IMR-90 (cell line): ENCODE results near the gene ZNF350. TPM values are rescaled to one million over a fixed set of nuclear protein-coding genes. Genes with fewer than 3 reads are reported as not detected.

Source experiments
- ATAC-seq: fragments of 200-7000 bp; cut with Tn5 transposase; 2 replicates; pipeline ENCODE4 v1.9.1; 2020; ENCODE audit warnings: low read depth, mild to moderate bottlenecking, moderate library complexity
- BruUV-seq: library from RNA; stranded (reverse); fragments of 400-500 nt; replicated peaks from 2 replicates; lab custom pipeline; 2021; lab: Mats Ljungman, UMichigan
- CTCF ChIA-PET: fragments of 300-600 bp; formaldehyde crosslinking; extraction: SDS; loops from one replicate; lab custom pipeline; 2021; ENCODE audit warnings: antibody characterized with exemption; lab: Yijun Ruan, JAX
- POLR2A ChIA-PET: fragments of 300-600 bp; sonication (Branson Sonifier 250); formaldehyde crosslinking; loops from one replicate; lab custom pipeline; 2022; ENCODE audit warnings: antibody characterized with exemption; ENCODE audit not compliant: unreplicated experiment; lab: Charles Lee
- DNase-seq: peaks from one replicate; pipeline ENCODE4 v3.0.0; 2013
- H2AFZ ChIP-seq: replicated peaks from 2 replicates; pipeline ENCODE3; 2013; ENCODE audit warnings: low read length, mild to moderate bottlenecking; ENCODE audit not compliant: poor library complexity
- H2AK5ac ChIP-seq: 2 replicates; pipeline ENCODE4 v1.6.1; 2013; ENCODE audit warnings: low read depth, low read length, inconsistent platforms
- H2AK9ac ChIP-seq: replicated peaks from 2 replicates; pipeline ENCODE3; 2013; ENCODE audit warnings: mild to moderate bottlenecking, low read depth, low read length, moderate library complexity; ENCODE audit not compliant: poor library complexity
- H2BK120ac ChIP-seq: 2 replicates; pipeline ENCODE4 v1.6.1; 2013; ENCODE audit warnings: low read depth, low read length, inconsistent platforms
- H2BK15ac ChIP-seq: 3 replicates; pipeline ENCODE4 v1.6.1; 2013; ENCODE audit warnings: low read depth, low read length, inconsistent platforms
- H2BK20ac ChIP-seq: 2 replicates; pipeline ENCODE4 v1.6.1; 2013; ENCODE audit warnings: low read depth, mild to moderate bottlenecking, inconsistent platforms, low read length, moderate library complexity
- H2BK5ac ChIP-seq: 2 replicates; pipeline ENCODE4 v1.6.1; 2013; ENCODE audit warnings: mild to moderate bottlenecking, low read depth, low read length, inconsistent platforms; ENCODE audit not compliant: poor library complexity, severe bottlenecking
- H3K14ac ChIP-seq: replicated peaks from 2 replicates; pipeline ENCODE4 v1.6.1; 2013; ENCODE audit warnings: low read depth, low read length, inconsistent platforms
- H3K18ac ChIP-seq: 2 replicates; pipeline ENCODE4 v1.6.1; 2013; ENCODE audit warnings: low read depth, low read length, control low read depth
- H3K23ac ChIP-seq: 2 replicates; pipeline ENCODE4 v1.6.1; 2013; ENCODE audit warnings: low read depth, low read length, inconsistent platforms
- H3K27ac ChIP-seq: 2 replicates; pipeline ENCODE4 v1.5.1; 2013; ENCODE audit warnings: mild to moderate bottlenecking, control low read depth, low read length; ENCODE audit not compliant: insufficient read depth
- H3K27me3 ChIP-seq: 2 replicates; pipeline ENCODE4 v1.6.1; 2013; ENCODE audit warnings: low read length; ENCODE audit not compliant: control insufficient read depth, insufficient read depth
- H3K36me3 ChIP-seq: 2 replicates; pipeline ENCODE4 v1.6.1; 2013; ENCODE audit warnings: low read length, mixed read lengths; ENCODE audit not compliant: control insufficient read depth, insufficient read depth
- H3K4ac ChIP-seq: 2 replicates; pipeline ENCODE4 v1.6.1; 2013; ENCODE audit warnings: low read depth, low read length, inconsistent platforms
- H3K4me1 ChIP-seq: 2 replicates; pipeline ENCODE4 v1.6.1; 2013; ENCODE audit warnings: low read length, mixed read lengths; ENCODE audit not compliant: control insufficient read depth, insufficient read depth
- H3K4me2 ChIP-seq: 2 replicates; pipeline ENCODE4 v1.6.1; 2013; ENCODE audit warnings: low read depth, mild to moderate bottlenecking, control low read depth, low read length, moderate library complexity
- H3K4me3 ChIP-seq: 2 replicates; pipeline ENCODE4 v1.5.1; 2013; ENCODE audit warnings: low read depth, mild to moderate bottlenecking, control low read depth, low read length, moderate library complexity; ENCODE audit not compliant: insufficient read depth
- H3K56ac ChIP-seq: 2 replicates; pipeline ENCODE4 v1.6.1; 2013; ENCODE audit warnings: low read length, inconsistent platforms; ENCODE audit not compliant: insufficient read depth; ENCODE audit errors: extremely low read depth
- H3K79me1 ChIP-seq, 2 experiments: 2 replicates each; pipeline ENCODE4 v1.6.1; 2013; ENCODE audit warnings: low read length in 2 of 2, inconsistent platforms in 1 of 2, low read depth in 1 of 2
- H3K9ac ChIP-seq: 2 replicates; pipeline ENCODE4 v1.6.1; 2013; ENCODE audit warnings: low read depth, low read length, control low read depth
- H3K9me1 ChIP-seq: 2 replicates; pipeline ENCODE4 v1.6.1; 2013; ENCODE audit warnings: low read length, inconsistent platforms; ENCODE audit not compliant: insufficient read depth
- H3K9me3 ChIP-seq: 2 replicates; pipeline ENCODE4 v1.6.1; 2013; ENCODE audit warnings: low read length; ENCODE audit not compliant: control insufficient read depth, insufficient read depth
- H4K20me1 ChIP-seq: 2 replicates; pipeline ENCODE4 v1.6.1; 2013; ENCODE audit warnings: low read length, inconsistent platforms; ENCODE audit not compliant: insufficient read depth
- H4K5ac ChIP-seq: 2 replicates; pipeline ENCODE4 v1.6.1; 2013; ENCODE audit warnings: mild to moderate bottlenecking, low read depth, low read length, control low read depth
- H4K8ac ChIP-seq, 2 experiments: 2 replicates each; pipeline ENCODE4 v1.6.1; 2013; ENCODE audit warnings: low read depth in 2 of 2, low read length in 2 of 2, control low read depth in 1 of 2, inconsistent platforms in 1 of 2
- H4K91ac ChIP-seq: 2 replicates; pipeline ENCODE4 v1.6.1; 2013; ENCODE audit warnings: low read depth, low read length, inconsistent platforms; ENCODE audit not compliant: insufficient read depth
- BHLHE40 ChIP-seq: fragments of 150-350 bp; IDR thresholded peaks from 2 replicates; pipeline ENCODE4 v1.6.1; 2016; ENCODE audit warnings: mild to moderate bottlenecking, low read depth, low read length
- CEBPB ChIP-seq: IDR thresholded peaks from 2 replicates; pipeline ENCODE4 v1.6.1; 2012; ENCODE audit warnings: low read depth, low read length, improper control_type of control experiment
- CHD1 ChIP-seq: IDR thresholded peaks from 2 replicates; pipeline ENCODE4 v1.6.1; 2012; ENCODE audit warnings: low read depth, low read length, improper control_type of control experiment
- CTCF ChIP-seq: conservative IDR thresholded peaks from 2 replicates; pipeline ENCODE4 v1.5.1; 2012; ENCODE audit warnings: mild to moderate bottlenecking, low read depth, low read length, improper control_type of control experiment
- FOS ChIP-seq: fragments of 150-350 bp; IDR thresholded peaks from 2 replicates; pipeline ENCODE4 v1.6.1; 2016; ENCODE audit warnings: low read depth, low read length
- MAFK ChIP-seq: IDR thresholded peaks from 2 replicates; pipeline ENCODE4 v1.6.1; 2012; ENCODE audit warnings: low read depth, low read length, improper control_type of control experiment
- MAZ ChIP-seq: IDR thresholded peaks from 2 replicates; pipeline ENCODE4 v1.6.1; 2012; ENCODE audit warnings: low read depth, mild to moderate bottlenecking, low read length, improper control_type of control experiment, moderate library complexity, borderline replicate concordance
- MXI1 ChIP-seq: IDR thresholded peaks from 2 replicates; pipeline ENCODE4 v1.6.1; 2012; ENCODE audit warnings: low read depth, mild to moderate bottlenecking, low read length, moderate library complexity, borderline replicate concordance
- NFE2L2 ChIP-seq: fragments of 150-350 bp; IDR thresholded peaks from 2 replicates; pipeline ENCODE4 v1.6.1; 2016; ENCODE audit warnings: low read depth, mild to moderate bottlenecking, low read length
- POLR2A ChIP-seq: IDR thresholded peaks from 2 replicates; pipeline ENCODE4 v1.6.1; 2012; ENCODE audit warnings: mild to moderate bottlenecking, low read depth, low read length
- RAD21 ChIP-seq: IDR thresholded peaks from 2 replicates; pipeline ENCODE4 v1.6.1; 2012; ENCODE audit warnings: low read length, improper control_type of control experiment
- RCOR1 ChIP-seq: IDR thresholded peaks from 2 replicates; pipeline ENCODE4 v1.6.1; 2012; ENCODE audit warnings: mild to moderate bottlenecking, low read length, improper control_type of control experiment; ENCODE audit not compliant: insufficient replicate concordance
- RFX5 ChIP-seq: IDR thresholded peaks from 2 replicates; pipeline ENCODE4 v1.8.0; 2012; ENCODE audit warnings: low read depth, mild to moderate bottlenecking, low read length, moderate library complexity
- SMC3 ChIP-seq: fragments of 150-350 bp; IDR thresholded peaks from 2 replicates; pipeline ENCODE4 v1.6.1; 2016; ENCODE audit warnings: low read depth, mild to moderate bottlenecking, antibody characterized with exemption, low read length, moderate library complexity
- USF2 ChIP-seq: fragments of 150-350 bp; IDR thresholded peaks from 2 replicates; pipeline ENCODE4 v1.6.1; 2017; ENCODE audit warnings: mild to moderate bottlenecking, antibody characterized with exemption, low read length, low read depth
- WGBS, 2 experiments: methylation state at CpG; one replicate each; pipeline versions ENCODE4 v1.1.5 to v1.1.7; 2013; ENCODE audit warnings: missing lambda C conversion rate in 2 of 2; ENCODE audit not compliant: insufficient read length in 1 of 2; ENCODE audit errors: extremely low coverage in 2 of 2; 5-methylcytosine and 5-hydroxymethylcytosine counted together
- dilution Hi-C: fragments of 300-500 bp; cut with HindIII; formaldehyde crosslinking; loops from one replicate; pipeline ENCODE4 v1.14.3; 2018; ENCODE audit warnings: low sequenced_read_pairs; ENCODE audit not compliant: unreplicated experiment
- in situ Hi-C: fragments of 300-500 bp; cut with MboI; formaldehyde crosslinking; loops from 3 replicates; pipeline ENCODE4 v1.14.3; 2019; ENCODE audit warnings: low sequenced_read_pairs, inconsistent platforms, mixed read lengths
- intact Hi-C: fragments of 100-400 bp; cut with micrococcal nuclease; formaldehyde crosslinking; loops from 2 replicates; pipeline ENCODE4 v1.10.0; 2022
- polyA plus RNA-seq, 3 experiments: library from polyadenylated mRNA; depleted of rRNA; stranded (reverse); fragments of >200 nt; gene quantifications; 2 replicates each; pipeline ENCODE4 v1.2.3, GENCODE V29; 2012; ENCODE audit warnings: low replicate concordance in 1 of 3
- total RNA-seq: library from RNA; depleted of rRNA; stranded (reverse); fragments of >200 nt; gene quantifications from 2 replicates; pipeline ENCODE4 v1.2.3, GENCODE V29; 2012
- TF ChIP-seq, protein P1 (sequence below): fragments of 150-350 bp; IDR thresholded peaks from 2 replicates; pipeline ENCODE4 v1.6.1; 2016; ENCODE audit warnings: low read depth, mild to moderate bottlenecking, low read length, moderate library complexity, borderline replicate concordance

ZNF350 gene
- total and polyA plus RNA-seq, 2 of the 4 experiments (the other 2 are of a cell fraction), result 4.7 to 14.0 TPM

DNA sequence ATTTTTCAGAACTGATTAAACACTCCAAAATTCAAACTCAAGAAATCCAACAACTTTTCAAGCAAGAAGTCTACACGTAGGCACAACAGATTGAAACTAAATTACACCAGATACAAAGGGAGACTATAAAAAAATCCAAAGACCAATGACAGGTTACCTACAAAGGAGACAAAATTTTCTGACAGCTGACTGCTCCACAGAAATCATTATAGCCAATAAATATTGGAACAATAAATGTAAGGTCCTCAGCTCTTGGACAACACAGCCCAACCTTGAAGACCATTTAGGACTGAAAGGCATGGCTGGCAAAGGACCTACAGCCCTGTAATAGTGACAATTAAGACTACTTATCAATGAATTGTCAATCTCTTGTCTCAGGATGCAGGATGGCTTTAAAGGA lies 15.9 kb downstream of the ZNF350 start:
- Histone ChIP-seq H3K27ac (no peak overlapping the region), H2BK20ac (no peak overlapping the region), H4K91ac (no peak overlapping the region), H3K56ac (no peak overlapping the region), H3K27me3 (no peaks in the 10 kb centered on the region), H3K4ac (no peak overlapping the region), H2BK15ac (no peak overlapping the region), H2AFZ (no peak overlapping the region), H3K23ac (no peak overlapping the region), H3K4me3 (no peak overlapping the region), H3K4me2 (no peak overlapping the region), H3K9ac (no peak overlapping the region), H2BK120ac (no peak overlapping the region), H4K20me1 (no peaks in the 10 kb centered on the region), H3K9me1 (no peaks in the 10 kb centered on the region), H3K14ac (no peak overlapping the region), H3K9me3 (peaks cover 77% of the 10 kb centered on the region), H2AK5ac (no peak overlapping the region), H3K18ac (no peak overlapping the region), H2AK9ac (no peak overlapping the region), H3K4me1 (no peaks in the 10 kb centered on the region), H3K79me1 (peaks cover 2 to 10% of the 10 kb centered on the region in 2 experiments; a peak in 2 of 4 replicates), H2BK5ac (no peak overlapping the region), H3K36me3 (peaks cover 59% of the 10 kb centered on the region), H4K8ac (no peak overlapping the region), H4K5ac (no peak overlapping the region)
- POLR2A ChIA-PET, result no interaction called here
- TF ChIP-seq NFE2L2 (no peak), USF2 (no peak), FOS (no peak), CTCF (no peak), MAFK (no peak), POLR2A (no peak), CEBPB (no peak), MAZ (no peak), RFX5 (no peak), SMC3 (no peak), CHD1 (no peak), MXI1 (no peak), RCOR1 (no peak), BHLHE40 (no peak), RAD21 (no peak)
- TF ChIP-seq, protein P1, sequence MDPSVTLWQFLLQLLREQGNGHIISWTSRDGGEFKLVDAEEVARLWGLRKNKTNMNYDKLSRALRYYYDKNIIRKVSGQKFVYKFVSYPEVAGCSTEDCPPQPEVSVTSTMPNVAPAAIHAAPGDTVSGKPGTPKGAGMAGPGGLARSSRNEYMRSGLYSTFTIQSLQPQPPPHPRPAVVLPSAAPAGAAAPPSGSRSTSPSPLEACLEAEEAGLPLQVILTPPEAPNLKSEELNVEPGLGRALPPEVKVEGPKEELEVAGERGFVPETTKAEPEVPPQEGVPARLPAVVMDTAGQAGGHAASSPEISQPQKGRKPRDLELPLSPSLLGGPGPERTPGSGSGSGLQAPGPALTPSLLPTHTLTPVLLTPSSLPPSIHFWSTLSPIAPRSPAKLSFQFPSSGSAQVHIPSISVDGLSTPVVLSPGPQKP, result no peak
- dilution Hi-C loops (no loop called here), intact Hi-C loops (no loop called here), in situ Hi-C loops (no loop called here)
- no TSS peak for BruUV-seq
- WGBS, 2 experiments, result no CpG with 5 or more reads among the region's 1 CpG
- CTCF ChIA-PET, result no interaction called here
- ATAC-seq, result no peak
- no peak for DNase-seq
